ENCODE data around the gene ZMAT3.

The ZMAT3 gene

DNA sequence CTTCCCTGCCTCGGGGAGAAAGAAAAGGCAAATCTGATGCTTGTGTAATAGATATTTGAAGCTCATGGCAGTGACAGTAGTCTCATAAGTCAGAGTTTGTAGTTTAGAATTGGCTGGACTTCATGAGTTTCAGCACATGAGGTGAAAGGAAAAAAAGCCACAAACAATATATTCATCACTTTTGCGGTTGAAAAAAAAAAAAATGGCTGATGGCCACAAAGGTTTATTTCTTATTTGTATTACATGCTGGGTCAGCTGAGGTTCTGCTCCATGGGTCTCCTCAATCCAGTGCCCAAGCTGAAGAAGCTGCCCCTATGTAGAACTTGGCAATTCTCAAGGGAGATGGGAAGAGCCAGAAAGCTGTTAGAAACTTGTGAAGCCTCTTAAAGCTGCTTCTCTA is 2.2 kb upstream of the ZMAT3 start:
- TF ChIP-seq, protein P1, sequence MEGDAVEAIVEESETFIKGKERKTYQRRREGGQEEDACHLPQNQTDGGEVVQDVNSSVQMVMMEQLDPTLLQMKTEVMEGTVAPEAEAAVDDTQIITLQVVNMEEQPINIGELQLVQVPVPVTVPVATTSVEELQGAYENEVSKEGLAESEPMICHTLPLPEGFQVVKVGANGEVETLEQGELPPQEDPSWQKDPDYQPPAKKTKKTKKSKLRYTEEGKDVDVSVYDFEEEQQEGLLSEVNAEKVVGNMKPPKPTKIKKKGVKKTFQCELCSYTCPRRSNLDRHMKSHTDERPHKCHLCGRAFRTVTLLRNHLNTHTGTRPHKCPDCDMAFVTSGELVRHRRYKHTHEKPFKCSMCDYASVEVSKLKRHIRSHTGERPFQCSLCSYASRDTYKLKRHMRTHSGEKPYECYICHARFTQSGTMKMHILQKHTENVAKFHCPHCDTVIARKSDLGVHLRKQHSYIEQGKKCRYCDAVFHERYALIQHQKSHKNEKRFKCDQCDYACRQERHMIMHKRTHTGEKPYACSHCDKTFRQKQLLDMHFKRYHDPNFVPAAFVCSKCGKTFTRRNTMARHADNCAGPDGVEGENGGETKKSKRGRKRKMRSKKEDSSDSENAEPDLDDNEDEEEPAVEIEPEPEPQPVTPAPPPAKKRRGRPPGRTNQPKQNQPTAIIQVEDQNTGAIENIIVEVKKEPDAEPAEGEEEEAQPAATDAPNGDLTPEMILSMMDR (IDR thresholded peaks at IDR 0.05; ENCODE audit: low read depth, low read length), result no peak
- no peak for DNase-seq
- Histone ChIP-seq H3K9me3 (no peaks in the 10 kb centered on the region), H3K4me1 (peaks cover 3% of the 10 kb centered on the region; the same call in 1 of the 2 replicates), H3K27me3 (no peaks in the 10 kb centered on the region), H3K36me3 (no peaks in the 10 kb centered on the region), H3K4me3 (ENCODE audit: low read depth, low read length) (no peak overlapping the region)

DNA sequence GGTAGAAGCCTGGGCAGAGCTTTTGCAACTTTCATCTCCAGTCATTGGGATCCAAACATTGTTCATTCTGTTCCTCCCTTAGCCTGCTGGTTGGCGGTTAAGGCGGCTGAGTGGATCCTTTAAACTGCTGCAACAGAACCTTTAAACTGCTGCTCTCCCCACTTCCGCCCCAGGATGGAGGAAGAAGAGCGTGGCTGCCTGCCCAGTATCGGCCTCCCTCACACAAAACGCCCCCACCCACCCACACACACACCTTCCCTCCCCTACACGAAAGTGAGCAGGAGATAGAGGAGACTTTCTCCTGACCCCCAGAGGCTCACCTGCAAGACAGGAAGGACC is 460 bp upstream of the ZMAT3 start:
- Histone ChIP-seq H3K4me3 (ENCODE audit: low read depth, low read length) (peak overlapping the region; percentile 91), H3K36me3 (no peaks in the 10 kb centered on the region; the same call in none of the 2 replicates), H3K4me1 (peaks cover 11% of the 10 kb centered on the region), H3K9me3 (no peaks in the 10 kb centered on the region), H3K27me3 (no peaks in the 10 kb centered on the region)
- TF ChIP-seq, protein P1 (IDR thresholded peaks at IDR 0.05; ENCODE audit: low read depth, low read length), result no peak
- DNase-seq, result no peak

DNA sequence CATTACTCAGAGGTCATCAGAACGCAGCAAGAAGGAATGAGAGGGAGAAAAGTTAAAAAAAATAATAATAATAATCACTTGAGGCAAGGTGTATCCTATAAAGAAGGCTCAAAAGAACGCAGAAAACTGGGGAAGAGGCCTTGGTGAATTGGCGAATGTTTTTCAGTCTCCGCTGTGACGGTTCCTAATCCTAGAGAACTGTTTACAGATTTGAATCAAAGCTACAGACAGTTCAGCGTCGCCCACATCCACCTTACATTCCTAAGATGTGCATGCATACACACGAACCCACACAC is 634 bp downstream of the ZMAT3 start:
- TF ChIP-seq, protein P1 (IDR thresholded peaks at IDR 0.05; ENCODE audit: low read depth, low read length), result no peak
- Histone ChIP-seq H3K36me3 (no peaks in the 10 kb centered on the region; the same call in none of the 2 replicates), H3K4me1 (peaks cover 12% of the 10 kb centered on the region), H3K4me3 (ENCODE audit: low read depth, low read length) (peak overlapping the region; percentile 91), H3K9me3 (no peaks in the 10 kb centered on the region), H3K27me3 (no peaks in the 10 kb centered on the region)
- no peak for DNase-seq

DNA sequence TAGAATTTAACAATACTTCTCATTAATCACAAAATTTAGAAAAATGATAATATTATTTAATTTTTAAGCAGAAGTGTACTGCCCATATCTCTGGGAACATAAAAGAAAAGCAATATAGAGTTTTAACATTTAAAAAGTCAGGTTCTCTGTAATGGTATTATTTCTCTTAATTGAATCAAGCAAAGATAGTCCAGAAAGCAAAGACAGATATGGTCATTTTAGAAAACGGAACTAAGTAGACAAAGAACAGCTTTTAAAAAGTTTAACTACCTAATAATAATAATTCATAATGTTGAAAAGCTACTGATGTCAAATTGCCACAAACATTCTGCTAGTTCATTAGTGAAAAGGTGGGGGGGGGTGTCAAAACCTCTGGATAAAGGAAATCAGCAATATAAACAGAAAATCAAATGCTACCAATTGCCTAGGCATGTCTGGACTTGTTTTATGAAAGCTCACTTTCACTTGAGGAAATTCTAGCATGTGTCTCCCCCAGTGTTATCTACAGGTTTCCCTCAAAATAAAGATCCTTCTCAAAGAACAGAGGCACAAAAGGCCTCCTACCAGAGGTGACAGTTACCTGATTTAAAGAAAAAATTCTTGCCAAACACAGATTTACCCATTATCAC is 1.7 kb downstream of the ZMAT3 start:
- Histone ChIP-seq H3K4me3 (ENCODE audit: low read depth, low read length) (peak overlapping the region; percentile 91), H3K4me1 (peaks cover 12% of the 10 kb centered on the region), H3K9me3 (no peaks in the 10 kb centered on the region), H3K36me3 (no peaks in the 10 kb centered on the region; the same call in none of the 2 replicates), H3K27me3 (no peaks in the 10 kb centered on the region)
- TF ChIP-seq, protein P1 (IDR thresholded peaks at IDR 0.05; ENCODE audit: low read depth, low read length), result no peak
- DNase-seq, result no peak

DNA sequence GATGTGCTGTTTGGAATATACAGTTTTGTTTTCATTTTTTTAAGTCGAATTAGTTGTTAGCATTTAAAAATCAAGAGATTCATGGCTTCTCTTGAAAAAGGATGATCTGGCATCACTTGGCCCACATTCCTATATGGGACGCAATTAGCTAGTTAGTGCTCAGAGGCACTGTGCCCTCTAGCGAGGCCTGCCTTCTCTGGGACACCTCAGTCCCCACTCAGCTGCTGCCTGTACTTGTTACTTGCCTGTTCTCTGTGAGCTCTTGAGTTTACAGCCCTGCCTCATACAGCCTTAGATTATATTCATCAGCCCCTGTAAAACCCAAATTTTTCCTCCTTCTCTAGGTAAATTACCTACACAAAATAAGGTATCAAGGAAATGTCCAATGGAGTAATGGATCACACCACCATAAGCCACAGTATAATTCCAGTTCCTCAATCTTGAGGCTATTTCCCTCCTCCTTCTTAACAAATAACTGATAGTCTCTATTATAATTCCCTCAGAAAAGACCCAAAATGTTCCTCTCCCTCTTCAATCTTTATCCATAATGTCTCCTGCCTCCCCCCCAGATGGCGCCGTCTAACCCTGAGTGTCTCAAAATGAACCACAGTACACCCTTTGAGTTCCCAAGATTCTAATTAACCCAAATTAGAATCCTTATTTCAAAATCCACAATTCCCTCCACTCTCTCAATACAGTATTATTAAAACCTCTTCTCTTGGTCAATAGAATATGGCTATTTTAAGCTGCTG is 2.7 kb downstream of the ZMAT3 start:
- Histone ChIP-seq H3K4me1 (peaks cover 12% of the 10 kb centered on the region), H3K36me3 (no peaks in the 10 kb centered on the region; the same call in none of the 2 replicates), H3K4me3 (ENCODE audit: low read depth, low read length) (no peak overlapping the region), H3K27me3 (no peaks in the 10 kb centered on the region), H3K9me3 (no peaks in the 10 kb centered on the region)
- TF ChIP-seq, protein P1 (IDR thresholded peaks at IDR 0.05; ENCODE audit: low read depth, low read length), result peak; percentile 71
- DNase-seq, result peak; percentile 52

DNA sequence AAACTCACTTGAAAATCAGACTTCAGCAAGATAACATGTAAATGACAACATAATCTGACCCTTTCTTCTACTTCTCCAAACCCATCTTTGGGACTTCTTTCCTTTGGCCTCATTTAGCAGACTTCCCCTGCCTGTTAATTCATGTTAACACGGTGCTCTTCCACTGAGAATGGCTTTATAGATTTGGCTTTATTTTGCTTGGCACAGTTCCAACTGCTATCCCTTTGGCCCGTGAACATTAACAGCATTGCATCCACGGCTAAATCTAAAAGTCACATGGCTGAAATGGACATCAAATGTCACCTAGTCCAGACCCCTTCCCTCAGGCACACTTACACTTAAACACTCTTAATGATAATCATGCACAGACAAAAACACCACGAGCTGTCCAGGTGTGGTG is 3.8 kb downstream of the ZMAT3 start:
- TF ChIP-seq, protein P1 (IDR thresholded peaks at IDR 0.05; ENCODE audit: low read depth, low read length), result no peak
- H3K4me3 ChIP-seq (ENCODE audit: low read depth, low read length), result no peak overlapping the region
- no peaks in the 10 kb centered on the region for H3K9me3 ChIP-seq
- no peak for DNase-seq
- H3K4me1 ChIP-seq, result peaks cover 12% of the 10 kb centered on the region
- no peaks in the 10 kb centered on the region for H3K27me3 ChIP-seq
- no peaks in the 10 kb centered on the region; the same call in none of the 2 replicates for H3K36me3 ChIP-seq

All from BE2C (cell line).